ENCODE measurements around the gene MAT2A.

Gene MAT2A

DNA sequence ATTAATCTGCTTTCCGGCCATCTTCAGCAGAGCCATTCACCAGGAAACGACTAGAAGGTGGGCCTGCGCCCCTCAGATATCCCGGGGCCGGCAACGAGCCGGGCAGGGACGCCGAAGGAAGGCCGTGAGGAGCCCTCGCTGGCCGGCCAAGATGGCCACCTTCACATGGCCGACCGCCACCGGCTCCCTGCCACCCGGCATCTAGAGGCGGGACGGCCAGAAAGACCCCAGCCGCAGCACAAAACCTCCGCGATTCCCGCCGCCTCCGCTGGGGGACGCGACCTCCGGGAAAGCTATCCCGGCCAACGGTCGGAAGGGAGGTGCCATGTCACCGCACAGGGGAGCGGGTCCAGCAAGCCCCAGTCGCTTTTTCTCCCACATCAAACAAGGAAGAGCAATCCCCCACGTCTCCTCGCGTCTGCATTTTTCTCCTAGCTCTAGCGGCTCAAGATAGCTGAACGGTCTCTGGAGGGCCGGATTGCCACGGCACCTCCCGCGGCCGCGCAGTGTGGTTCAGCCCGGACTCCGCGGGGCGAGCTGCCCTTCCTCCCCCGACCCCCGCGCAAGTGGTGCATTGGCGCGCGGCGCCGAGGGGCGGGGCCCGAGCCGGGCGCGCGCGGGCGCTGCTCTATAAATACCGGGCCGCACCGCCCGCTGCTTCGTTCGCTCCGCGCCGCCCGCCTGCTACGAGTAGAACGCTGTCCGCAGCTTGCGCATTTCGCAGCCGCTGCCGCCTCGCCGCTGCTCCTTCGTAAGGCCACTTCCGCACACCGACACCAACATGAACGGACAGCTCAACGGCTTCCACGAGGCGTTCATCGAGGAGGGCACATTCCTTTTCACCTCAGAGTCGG, at the start of gene MAT2A:
MAT2A (plus strand) TSS at position 662 of the 854 bp plus-strand sequence; CDS start at position 782, 120 bp downstream.
- DNase-seq (ENCODE audit: low read depth in 3 of 3): peak; percentile 83 to 87 (median 86)

DNA sequence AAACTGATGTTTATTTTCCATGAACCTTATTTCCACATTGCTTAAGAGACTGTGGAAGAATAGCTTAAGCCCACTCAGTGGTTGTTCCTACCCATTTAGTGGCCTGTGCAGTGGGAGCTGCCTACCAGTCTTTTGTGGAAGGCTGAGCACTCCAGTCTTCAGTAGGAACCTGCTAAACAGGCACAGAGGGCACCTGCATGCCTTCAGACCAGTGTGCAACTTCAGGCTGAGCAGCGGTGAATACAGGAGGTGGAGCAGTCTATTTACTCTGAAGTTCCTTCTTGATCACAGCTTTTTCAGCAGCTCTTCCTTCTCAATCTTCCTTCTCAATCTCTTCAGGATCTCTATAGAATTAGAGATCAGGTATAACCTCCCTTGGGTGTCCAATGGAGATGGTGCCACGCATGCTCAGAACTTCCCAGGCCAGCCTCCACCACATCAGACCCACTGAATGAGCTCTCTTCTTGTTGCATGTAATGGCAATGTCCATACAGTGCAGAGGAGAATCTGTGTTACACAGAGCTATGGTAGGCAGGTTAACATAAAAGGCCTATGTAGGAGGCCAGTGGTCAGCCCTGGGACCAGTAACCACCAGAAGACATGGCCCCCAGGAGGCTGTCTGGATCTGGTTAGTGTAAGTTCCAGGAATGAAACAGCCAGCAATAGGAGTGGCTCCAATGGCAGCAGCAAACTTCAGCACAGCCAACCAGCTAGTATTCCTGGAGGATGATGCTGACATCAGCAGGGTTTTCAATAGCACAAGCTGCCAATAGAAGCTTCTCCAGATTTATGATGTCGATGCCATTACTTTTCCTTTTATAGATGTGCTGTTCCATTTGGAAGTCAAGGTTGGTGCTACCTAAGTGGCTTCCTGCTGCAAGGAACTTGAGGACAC, 47.9 kb upstream of the MAT2A start:
- DNase-seq (ENCODE audit: low read depth in 3 of 3): no peak

DNA sequence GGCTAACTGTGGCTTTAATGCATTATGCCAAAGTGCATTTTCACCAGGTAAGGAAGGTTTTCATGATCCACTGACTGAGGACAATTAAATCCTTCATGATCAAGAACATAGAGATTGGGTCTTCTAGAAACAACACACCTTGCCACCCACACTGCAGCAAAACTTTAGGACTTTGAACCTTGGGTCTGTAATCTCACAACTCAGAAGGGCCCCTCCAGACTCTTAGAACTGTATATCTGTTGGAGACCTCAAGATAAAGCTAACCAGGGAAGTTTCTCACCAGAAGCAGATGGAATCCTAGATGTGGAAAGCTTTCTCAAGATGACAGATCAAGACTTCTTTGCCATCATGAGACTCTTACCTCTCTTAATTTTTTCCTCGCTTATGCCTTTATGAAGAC, 42.5 kb upstream of the MAT2A start:
- DNase-seq (ENCODE audit: low read depth in 3 of 3): no peak

DNA sequence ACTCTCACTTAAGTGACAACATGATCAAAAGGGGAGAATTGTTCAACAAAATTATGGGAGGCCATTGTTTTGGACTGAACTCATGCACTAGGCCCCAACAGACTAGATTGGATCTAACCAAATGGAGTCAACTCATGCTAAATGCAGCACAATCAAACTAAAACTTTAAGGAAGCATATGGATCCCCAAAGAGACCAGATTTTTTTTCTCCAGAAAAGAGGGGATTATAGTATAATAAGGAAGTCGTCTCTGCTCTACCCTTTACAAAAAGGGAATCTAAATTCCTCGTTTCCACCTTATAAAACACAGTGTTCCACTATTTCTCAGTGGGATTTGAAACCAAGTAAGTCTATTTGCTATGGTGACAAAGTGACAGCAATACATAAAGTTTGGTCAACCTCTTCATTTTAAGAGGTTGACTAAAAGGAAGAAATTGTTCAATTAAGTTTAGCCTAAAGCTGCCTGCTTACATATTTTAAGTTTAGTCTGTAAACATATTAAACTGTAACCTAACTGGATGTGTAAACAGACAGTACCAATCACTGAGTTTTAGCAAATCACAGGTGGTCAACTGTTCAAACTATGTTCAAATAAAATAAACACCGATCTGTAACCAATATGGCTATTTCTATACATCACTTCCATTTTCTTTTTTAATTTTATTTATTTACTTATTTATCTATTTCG, 40.9 kb upstream of the MAT2A start:
- no peak for DNase-seq (ENCODE audit: low read depth in 3 of 3)

DNA sequence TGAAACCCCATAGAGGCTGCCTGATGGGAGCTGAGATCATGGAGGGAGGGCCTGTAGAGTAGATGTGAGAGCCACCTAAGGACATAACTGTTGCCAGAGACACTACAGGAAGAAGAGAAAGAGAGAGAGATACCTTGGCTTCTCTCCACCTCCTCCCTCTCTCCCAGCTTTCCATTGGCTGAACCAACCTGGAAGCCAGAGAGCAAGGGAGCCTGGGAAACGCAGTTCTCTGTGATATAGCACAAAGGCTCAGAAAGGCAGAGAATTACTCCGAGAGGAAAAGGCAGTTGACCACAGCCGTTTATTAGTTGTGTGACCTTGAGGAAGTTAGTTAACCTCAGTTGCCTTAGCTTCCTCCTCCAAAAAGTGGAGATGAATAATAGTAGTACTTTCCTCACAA, 37.7 kb upstream of the MAT2A start:
- DNase-seq (ENCODE audit: low read depth in 3 of 3): no peak

DNA sequence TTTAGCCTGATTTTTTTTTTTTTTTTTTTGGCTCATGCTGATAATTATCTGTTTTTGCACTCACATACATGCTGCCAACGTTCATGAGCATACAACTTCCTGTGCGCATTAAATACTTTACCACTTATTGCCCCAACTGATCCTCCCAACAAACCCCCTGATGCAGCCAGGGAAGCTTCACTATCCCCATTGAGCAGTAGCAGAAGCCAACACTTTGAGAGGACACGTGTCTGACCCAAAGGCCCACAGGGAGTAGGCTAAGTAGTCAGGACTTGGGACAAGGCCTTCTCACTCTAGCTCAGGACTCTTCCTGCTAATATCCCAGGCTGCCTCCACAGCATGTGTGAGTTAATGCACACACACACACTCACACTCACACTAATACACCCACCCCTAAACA, 36.2 kb upstream of the MAT2A start:
- no peak for DNase-seq (ENCODE audit: low read depth in 3 of 3)

DNA sequence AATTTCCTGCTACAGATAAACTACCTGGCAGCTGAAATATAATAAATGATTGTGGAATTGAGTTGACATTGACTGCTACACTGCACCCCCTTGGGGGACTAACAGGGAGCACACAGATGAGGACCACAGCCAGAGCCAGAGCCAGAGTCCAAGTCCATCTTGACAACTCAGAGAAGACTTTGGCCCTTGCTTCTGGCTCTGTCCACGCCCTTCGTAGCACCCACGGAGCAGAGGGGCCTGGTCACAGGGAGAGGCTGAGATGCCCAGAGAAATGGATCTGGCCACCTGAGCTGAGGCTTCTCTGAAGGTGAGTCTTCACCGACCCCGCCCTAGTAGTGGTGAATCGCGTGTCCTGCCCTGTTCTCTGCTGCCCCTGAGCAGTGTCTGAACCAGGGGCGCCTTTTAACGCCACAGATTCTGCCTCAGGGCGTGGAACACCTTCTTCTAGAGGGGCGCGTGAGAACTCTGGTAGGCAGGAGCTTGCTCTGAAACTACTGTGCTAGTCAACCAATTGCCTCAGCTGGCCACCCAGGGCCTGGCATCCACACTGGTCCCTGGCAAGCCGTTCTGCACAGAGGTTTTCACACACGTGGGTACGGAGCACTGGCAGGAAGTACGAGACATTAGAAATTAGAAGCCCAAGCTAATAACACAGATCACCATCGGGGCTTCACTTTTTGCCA, 35.7 kb upstream of the MAT2A start:
- DNase-seq (ENCODE audit: low read depth in 3 of 3): no peak

DNA sequence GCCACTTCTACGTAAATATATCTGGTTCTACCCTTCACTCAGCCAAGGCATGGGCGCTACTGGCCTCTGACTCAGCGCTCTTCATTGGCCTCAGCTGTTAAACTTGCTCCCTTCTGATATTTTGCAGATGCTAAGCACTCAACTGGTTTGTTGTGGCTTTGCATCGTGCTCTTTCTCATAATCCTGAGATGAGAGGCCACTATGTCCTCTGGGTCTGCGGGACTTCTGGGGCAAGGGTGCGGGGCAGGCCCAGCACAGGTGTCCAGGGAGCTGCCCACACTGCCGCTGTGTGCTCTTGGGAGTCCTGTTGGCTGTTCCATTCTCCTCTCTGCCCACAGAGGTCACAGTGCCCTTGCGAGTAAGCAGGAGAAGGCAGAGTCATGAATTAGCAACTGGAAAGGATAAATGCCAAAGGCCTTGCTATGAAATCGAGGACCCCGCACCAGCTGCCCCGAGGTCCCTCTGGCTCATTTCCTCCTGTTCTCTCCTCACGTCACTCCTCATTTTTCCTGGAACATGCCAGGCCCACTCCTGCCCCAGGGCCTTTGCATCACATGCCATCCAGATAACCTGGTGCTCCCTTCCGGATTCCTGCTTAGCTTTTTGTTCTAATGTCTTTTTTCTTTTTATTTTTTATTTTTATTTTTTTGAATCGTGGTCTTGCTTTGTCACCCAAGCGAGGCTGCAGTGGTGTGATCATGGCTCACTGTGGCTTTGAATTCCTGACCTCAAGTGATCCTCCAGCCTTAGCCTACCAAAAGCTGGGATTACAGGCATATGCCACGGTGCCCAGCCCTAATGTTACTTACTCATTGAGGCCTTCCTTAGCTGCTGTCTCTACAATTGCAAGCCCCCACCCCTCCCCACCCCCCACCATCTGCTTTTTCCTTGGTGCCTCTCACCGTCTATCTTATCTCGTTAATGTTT, 34.9 kb upstream of the MAT2A start:
- DNase-seq (ENCODE audit: low read depth in 3 of 3): no peak

DNA sequence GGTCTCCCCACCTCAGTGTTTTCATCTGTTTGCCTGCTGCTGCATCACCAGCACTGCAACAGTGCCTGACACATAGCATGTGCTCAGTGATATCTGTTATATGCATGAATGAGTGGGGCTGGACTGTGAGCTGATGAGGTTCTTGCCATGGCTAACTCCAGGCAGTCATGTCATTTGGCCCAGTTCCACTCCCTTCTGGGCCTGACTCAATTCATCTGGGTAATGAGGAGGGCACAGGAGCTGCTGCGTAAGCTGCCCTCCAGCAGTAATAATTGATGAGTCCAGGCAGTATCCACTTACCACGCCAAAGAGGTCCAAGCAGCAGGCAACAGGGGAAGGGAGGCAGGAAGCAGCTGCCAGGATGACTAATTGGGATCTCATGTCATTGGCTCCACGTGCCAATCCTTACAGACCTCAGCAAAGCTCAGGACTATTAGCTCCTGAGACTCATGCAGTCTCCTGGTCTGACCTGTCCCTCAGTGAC, 34.1 kb upstream of the MAT2A start:
- DNase-seq (ENCODE audit: low read depth in 3 of 3): no peak

DNA sequence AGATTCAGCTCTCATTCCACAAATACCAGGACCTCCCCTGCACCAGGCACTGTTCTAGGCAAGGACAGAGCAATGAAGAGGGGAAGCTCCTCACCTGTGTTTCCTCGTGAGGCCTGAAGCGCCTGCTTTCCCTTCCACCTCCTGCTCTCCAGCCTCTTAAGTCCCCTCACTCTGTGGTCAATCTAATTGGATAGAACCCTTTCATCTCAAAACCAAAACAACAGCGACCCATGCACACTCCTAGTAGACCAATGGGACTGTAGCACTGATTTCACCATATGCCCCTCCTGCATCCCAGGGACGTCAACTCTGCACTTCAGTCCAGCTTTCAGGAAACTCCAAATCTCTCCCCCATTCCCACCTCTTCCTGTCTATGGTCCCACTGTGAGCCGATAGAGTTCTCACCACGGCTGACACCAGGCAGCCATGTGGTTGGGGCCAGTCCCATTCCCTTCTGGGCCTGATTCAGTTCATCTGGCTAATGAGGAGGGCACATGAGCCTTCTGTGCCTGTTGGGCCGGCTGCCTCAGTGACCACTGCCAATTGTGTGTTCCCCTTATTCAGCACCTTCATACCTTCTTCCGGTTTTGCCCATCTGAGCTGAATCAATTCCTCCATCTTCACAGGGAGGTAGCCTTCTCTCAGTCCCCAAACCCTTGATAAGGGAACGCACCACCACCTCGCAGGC, 33.3 kb upstream of the MAT2A start:
- DNase-seq (ENCODE audit: low read depth in 3 of 3): no peak

DNA sequence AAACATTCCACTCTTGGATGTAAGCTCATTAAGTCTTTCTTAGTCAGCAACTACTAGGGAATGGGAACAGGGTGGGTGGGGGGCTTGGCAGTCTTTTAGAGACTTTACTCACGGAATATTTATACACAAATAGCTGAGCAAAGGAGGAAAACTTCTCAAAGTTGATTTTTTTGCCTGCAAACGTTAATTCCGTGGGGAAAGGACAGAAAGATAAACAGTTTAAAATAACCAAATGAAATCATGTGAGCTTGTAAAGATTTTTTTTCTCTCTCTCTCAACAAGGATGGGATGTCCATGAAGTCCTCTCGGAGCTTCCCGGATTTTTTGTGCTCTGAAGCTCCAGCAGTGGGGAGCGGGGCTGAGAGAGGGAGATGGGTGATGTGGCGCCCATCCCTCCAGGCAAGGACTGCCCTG, 32.2 kb upstream of the MAT2A start:
- no peak for DNase-seq (ENCODE audit: low read depth in 3 of 3)

DNA sequence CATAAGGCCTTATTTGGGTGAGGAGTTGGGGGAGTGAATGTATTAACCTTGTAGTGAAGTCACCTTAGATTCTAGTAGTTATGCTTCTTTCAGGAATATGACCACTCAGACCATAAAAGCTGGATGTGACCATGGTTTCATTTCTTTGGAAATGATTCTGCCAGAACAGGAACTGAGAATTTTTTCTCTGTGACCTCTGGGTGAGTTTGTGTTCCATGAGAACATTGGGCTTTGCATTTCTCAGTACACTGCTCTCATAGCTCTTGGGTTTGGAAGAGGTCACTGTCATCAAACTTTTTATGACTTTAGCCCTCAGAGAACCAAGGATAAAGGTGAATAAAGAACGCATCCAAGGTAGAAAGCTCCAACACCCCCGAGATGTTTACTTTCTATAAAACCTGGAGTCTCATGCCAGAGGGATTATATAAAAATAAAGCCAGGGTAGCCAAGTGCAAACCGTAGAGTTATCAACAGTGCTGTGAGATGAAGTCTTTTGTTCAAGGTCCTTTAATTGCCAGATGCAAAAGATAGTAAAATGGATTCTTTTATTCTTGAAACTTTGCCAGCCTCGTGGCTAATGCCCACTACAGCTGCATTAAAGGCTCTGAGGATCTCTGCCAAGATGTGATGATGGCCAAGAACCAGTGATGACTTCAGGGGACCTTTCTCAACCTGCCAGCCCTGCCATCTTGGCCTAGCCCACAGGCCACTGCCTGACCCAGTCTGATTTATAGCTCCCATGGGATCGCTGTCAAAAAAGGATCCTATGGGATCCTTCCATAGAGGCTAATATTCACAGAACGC, 27.8 kb upstream of the MAT2A start:
- no peak for DNase-seq (ENCODE audit: low read depth in 3 of 3)

DNA sequence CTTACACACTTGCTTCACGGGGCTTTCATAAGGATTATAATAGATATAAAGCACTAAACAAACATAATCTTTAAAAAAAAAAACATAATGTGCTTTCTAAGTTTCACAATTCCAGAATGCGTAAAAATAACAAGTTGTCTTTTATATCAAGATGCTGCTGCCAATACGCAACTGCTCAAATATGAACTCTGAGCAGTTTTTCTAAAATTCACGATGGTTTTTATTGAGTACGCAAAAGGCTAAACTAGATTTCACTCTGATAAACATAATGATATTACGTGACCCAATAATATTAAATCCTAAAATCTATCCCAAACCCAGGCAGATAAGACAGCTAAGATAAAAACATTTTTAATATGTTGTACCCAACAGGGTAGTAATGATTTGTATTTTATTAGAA, 24.6 kb upstream of the MAT2A start:
- DNase-seq (ENCODE audit: low read depth in 3 of 3): no peak

DNA sequence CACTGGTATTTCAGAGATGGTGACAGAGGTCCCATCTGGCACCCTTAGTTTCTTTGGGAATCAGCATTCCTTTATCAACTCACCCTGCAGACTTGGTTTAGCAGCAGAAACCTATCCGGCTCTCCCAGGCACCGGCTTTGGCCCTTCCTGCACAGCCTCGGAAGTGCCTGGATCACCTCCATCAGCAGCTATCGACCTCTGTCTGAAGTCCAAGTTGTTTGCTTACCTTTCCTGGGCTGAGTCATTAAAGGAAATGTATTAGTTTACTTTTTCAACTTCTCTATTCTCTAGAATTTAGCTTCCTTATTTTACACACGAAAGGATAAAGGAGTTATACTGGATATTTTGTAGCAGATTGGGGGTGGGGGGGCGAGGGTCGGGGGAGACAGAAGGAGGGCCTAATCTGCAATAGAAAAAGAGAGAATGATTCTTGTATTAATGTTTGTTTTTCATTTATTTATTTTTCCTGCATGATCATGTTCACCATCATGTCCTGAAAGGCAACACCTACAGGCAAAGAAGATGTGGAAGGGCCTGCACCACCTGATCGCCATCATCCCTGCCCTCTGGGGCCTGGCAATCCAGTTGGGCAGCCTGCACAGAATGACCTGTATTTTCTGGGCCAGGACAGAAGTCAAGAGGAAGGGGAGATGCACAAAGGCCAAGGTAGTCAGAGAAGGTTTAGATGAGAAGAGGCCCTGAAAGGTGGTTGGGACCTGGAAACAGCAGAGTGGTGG, 22.1 kb upstream of the MAT2A start:
- DNase-seq (ENCODE audit: low read depth in 3 of 3): no peak

DNA sequence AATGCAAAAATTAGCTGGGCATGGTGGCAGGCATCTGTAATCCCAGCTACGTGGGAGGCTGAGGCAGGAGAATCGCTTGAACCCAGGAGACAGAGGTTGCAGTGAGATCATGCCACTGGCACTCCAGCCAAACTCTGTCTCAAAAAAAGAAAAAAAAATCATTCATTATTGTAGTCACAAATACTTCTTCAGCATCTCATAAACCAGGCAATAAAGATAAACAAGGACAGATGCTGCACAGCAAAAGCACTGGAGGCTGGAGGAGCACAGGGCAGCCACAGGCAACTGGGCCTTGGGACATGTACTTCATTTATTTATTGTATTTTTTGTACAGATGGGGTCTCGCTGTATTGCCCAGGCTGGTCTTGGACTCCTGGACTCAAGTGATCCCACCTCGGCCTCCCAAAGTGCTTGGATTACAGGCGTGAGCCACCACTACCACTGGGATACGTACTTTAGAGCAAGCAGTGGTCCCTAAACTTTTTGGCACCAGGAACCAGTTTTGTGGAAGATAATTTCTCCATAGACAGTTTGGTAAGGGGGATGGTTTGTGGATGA, 16.8 kb upstream of the MAT2A start:
- no peak for DNase-seq (ENCODE audit: low read depth in 3 of 3)

DNA sequence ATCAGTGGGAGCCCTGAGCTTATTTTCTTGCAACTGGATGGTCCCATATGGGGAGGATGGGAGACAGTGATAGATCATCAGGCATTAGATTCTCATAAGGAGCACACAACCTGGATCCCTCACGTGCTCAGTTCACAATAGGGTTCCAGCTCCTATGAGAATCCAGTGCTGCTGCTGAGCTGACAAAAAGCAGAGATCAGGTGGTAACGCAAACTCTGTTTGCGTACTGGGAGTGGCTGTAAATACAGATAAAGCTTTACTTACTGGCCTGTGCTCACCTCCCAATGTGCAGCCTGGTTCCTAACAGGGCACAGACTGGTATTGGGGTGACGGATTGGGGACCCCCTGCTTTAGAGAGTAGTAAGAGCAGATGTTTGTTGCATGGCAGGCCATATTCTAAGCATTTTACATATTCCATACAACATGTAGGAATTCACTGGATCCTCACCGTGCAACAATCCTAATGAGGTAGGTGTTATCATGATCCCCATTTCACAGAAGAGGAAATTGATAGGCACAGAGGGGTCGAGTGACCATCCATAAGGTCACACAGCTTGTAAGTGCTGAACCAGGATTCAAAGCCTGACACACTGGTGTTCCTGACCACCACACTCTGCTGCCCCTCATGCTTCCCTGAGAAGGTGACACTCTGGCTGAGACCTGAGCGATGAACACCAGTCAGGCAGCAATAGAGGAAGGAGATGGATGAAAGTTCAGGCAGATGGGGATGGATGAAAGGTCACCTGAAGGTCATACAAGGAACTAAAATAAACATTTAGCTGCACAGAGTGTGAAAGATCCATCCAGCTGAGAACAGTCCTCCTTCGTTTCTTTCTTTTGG, 15.7 kb upstream of the MAT2A start:
- no peak for DNase-seq (ENCODE audit: low read depth in 3 of 3)

DNA sequence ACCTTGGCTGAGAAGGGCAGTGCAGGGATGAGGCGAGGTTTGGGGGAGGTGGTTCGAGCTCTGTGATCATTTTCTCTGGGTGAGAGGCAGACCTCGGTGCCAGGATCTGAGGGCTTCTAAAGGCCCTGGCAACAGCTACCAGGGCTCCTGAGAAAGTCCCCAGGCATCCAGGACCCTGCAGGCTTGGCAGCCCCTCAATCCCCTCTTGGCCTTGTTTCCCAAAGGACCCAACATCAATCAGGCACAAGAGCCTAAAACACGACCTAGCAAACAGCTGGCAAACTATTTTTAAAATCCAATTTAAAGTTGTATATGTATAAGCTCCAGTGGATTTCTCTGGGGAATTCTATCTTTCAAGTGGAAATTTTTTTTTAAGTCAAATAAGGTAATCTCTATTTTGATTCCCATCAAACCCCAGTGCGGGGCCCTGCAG, 15.0 kb upstream of the MAT2A start:
- no peak for DNase-seq (ENCODE audit: low read depth in 3 of 3)
